Calu3 (cell line): ENCODE data around the gene SH3BP5L. TPM values are rescaled to one million over a fixed set of nuclear protein-coding genes. Genes with fewer than 3 reads are reported as not detected.
A peak's percentile ranks its signal among the peaks of the same experiment; 100 is the strongest.

Source experiments
- BruUV-seq: library from RNA; stranded (reverse); fragments of 400-500 nt; replicated peaks from 2 replicates; lab custom pipeline; 2021; lab: Mats Ljungman, UMichigan
- CTCF ChIA-PET: fragments of 300-600 bp; sonication (Branson Sonifier 250); formaldehyde crosslinking; loops from one replicate; lab custom pipeline; 2022; ENCODE audit warnings: antibody characterized with exemption; lab: Charles Lee
- DNase-seq: peaks from one replicate; pipeline ENCODE4 v3.0.0; 2022
- H3K27ac Mint-ChIP-seq: one replicate; pipeline ENCODE4 v1.8.0; 2022; ENCODE audit warnings: mixed read lengths; ENCODE audit not compliant: unreplicated experiment
- H3K27me3 Mint-ChIP-seq: one replicate; pipeline ENCODE4 v1.8.0; 2022; ENCODE audit warnings: mixed read lengths; ENCODE audit not compliant: unreplicated experiment
- H3K36me3 Mint-ChIP-seq: one replicate; pipeline ENCODE4 v1.8.0; 2022; ENCODE audit warnings: mild to moderate bottlenecking, moderate library complexity, mixed read lengths; ENCODE audit not compliant: insufficient read depth, unreplicated experiment
- H3K4me1 Mint-ChIP-seq: one replicate; pipeline ENCODE4 v1.8.0; 2022; ENCODE audit warnings: mild to moderate bottlenecking, low read depth, mixed read lengths; ENCODE audit not compliant: unreplicated experiment
- H3K4me3 Mint-ChIP-seq: one replicate; pipeline ENCODE4 v1.8.0; 2022; ENCODE audit warnings: mild to moderate bottlenecking, low read depth, moderate library complexity, mixed read lengths; ENCODE audit not compliant: unreplicated experiment
- H3K9me3 Mint-ChIP-seq: one replicate; pipeline ENCODE4 v1.8.0; 2022; ENCODE audit warnings: low read depth, mixed read lengths; ENCODE audit not compliant: unreplicated experiment
- intact Hi-C: fragments of 100-400 bp; cut with micrococcal nuclease; formaldehyde crosslinking; loops from one replicate; pipeline ENCODE4 v1.10.0; 2022; ENCODE audit not compliant: unreplicated experiment
- total RNA-seq: library from RNA; stranded (reverse); gene quantifications from 2 replicates; pipeline ENCODE4 v1.2.3, GENCODE V29; 2022
- TF ChIP-seq, protein P1 (sequence below): fragments of 200-600 bp; IDR thresholded peaks from one replicate; pipeline ENCODE4 v1.8.0; 2022; ENCODE audit warnings: antibody characterized with exemption; ENCODE audit not compliant: unreplicated experiment

The SH3BP5L gene
- total RNA-seq, 1 experiment from 2014 or later: 27.1 TPM

DNA sequence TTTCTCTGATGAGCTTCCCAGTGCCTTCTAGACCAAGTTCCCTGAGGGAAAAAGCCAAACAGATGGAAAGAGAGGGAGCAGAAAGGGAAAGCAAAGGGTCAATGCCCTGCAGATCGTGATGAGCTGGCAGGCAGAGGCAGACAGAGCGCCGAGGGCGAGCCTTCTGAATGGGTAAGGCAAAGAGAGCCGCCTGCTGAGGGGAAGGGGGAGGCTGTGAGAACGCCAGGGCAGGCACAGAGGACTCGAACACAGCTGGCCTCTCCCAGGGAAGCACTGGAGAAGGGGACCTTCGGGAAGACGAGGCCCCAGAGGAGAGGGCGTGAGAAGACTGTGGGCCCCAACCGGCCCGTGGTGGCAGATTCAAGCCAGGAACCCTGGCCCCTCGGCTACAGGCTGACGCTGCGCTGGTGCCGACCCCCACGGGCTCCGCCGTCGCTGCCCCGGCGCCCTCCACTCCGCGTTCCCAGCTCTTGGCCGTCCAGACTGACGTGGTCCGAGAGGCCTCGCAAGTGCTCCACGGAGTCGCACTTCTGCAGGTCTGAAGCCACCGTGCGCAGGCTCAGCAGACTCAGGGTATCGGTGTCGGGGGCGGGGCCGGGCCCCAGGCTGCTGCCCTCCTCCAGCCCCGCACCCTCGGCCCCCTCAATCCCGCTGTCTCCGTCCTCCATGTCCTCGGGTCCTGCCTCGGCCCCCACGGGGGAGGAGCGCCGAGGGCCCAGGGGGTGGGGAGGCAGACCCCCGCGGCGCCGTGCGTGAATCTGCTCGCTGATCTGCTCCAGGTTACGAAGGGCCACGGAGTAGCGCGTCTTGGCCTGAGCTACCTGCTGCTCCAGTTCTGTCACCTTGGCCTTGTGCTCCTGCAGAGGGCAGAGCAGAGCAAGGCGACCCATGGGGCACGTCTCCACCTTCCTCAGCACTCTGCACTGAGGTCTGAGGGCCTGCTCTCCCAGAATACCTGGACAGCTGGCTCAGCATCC is 13.9 kb downstream of the SH3BP5L start:
- Mint-ChIP-seq H3K27me3 (no peaks in the 10 kb centered on the region), H3K9me3 (peaks cover 3% of the 10 kb centered on the region), H3K4me3 (no peak overlapping the region), H3K27ac (peak overlapping the region; percentile 43), H3K4me1 (no peaks in the 10 kb centered on the region), H3K36me3 (peaks cover 46% of the 10 kb centered on the region)
- CTCF ChIA-PET: no interaction called here
- intact Hi-C loops: no loop called here
- TF ChIP-seq, protein P1, sequence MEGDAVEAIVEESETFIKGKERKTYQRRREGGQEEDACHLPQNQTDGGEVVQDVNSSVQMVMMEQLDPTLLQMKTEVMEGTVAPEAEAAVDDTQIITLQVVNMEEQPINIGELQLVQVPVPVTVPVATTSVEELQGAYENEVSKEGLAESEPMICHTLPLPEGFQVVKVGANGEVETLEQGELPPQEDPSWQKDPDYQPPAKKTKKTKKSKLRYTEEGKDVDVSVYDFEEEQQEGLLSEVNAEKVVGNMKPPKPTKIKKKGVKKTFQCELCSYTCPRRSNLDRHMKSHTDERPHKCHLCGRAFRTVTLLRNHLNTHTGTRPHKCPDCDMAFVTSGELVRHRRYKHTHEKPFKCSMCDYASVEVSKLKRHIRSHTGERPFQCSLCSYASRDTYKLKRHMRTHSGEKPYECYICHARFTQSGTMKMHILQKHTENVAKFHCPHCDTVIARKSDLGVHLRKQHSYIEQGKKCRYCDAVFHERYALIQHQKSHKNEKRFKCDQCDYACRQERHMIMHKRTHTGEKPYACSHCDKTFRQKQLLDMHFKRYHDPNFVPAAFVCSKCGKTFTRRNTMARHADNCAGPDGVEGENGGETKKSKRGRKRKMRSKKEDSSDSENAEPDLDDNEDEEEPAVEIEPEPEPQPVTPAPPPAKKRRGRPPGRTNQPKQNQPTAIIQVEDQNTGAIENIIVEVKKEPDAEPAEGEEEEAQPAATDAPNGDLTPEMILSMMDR: no peak
- DNase-seq: no peak
- no TSS peak for BruUV-seq

DNA sequence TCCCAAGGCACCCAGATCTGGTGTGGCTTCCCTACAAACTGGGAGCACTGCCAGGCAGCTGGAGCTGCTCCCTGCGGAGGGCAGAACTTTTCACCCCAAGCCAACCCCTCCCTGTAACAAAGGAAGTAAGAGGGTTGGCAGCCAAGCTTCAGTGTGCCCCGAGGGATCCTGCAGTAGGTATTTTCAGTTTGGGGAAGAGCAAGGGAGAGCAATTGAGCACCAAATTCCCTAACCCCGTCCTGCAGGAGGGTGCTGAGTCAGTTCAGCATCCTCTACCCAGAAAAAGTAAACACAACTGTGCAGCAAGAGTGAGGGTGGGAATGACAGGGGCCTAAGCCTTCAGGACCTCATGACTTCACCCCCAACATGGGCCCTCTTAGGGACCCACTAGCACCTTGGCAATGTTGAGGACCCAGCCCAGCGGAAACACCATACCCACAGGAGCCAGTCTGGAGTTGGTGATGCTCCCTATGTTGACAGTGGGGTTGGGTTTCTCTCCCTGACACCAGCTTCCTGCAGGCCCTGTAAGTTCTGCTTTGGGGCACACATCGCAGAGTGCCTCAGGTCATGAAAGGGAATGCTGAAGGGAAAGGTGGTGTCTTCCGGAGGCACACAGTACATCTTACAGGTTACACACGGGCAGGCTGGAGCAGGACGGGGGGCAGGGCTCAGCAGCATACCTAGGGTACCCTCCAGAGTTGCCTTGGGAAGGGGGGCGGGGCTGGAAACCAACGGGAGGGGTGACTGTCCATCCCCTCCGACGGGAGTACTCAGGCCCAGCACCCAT is 14.8 kb downstream of the SH3BP5L start:
- H3K4me1 Mint-ChIP-seq: no peaks in the 10 kb centered on the region
- BruUV-seq: no TSS peak
- TF ChIP-seq, protein P1: no peak
- no peak for DNase-seq
- H3K9me3 Mint-ChIP-seq: peaks cover 3% of the 10 kb centered on the region
- CTCF ChIA-PET: no interaction called here
- H3K4me3 Mint-ChIP-seq: no peak overlapping the region
- no peak overlapping the region for H3K27ac Mint-ChIP-seq
- intact Hi-C loops: no loop called here
- H3K36me3 Mint-ChIP-seq: peaks cover 44% of the 10 kb centered on the region
- no peaks in the 10 kb centered on the region for H3K27me3 Mint-ChIP-seq

DNA sequence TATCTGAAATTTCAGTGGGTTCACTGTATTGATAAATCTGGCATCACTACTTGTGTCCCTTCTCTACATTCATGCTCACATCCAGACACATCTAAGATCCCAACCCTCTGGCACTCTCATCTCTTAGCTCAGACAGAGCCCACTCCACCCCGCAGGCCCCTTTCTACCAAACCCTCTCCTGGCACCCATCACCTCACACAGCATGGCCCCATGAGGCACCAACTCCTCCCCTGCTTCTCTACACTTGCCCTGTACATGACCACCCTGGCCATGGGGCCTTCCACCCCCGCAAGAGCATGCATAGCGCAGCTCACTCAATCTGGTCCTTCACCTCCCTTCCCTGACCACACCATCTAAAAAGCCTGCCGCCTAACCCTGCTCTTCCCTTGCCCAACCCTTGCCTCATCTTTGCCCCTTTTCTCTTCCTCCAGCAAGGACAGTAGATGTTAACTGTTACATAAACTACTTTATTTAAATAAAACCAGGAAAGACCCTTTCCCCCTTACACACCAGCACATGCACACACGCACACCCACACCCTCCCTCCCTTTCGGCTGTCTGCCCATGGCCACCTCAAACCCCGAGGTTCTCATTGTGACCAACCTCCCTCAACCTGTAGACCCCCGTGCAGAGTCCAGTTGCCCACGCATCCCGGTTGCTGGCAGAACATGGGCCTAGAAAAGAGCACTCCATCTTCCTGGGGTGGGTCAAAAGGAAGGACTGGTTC is 15.6 kb downstream of the SH3BP5L start:
- H3K27ac Mint-ChIP-seq: peak overlapping the region; percentile 12
- H3K36me3 Mint-ChIP-seq: peaks cover 40% of the 10 kb centered on the region
- BruUV-seq: no TSS peak
- DNase-seq: no peak
- intact Hi-C loops: no loop called here
- no peak overlapping the region for H3K4me3 Mint-ChIP-seq
- peaks cover 3% of the 10 kb centered on the region for H3K9me3 Mint-ChIP-seq
- H3K4me1 Mint-ChIP-seq: no peaks in the 10 kb centered on the region
- TF ChIP-seq, protein P1: no peak
- H3K27me3 Mint-ChIP-seq: no peaks in the 10 kb centered on the region
- CTCF ChIA-PET: no interaction called here

DNA sequence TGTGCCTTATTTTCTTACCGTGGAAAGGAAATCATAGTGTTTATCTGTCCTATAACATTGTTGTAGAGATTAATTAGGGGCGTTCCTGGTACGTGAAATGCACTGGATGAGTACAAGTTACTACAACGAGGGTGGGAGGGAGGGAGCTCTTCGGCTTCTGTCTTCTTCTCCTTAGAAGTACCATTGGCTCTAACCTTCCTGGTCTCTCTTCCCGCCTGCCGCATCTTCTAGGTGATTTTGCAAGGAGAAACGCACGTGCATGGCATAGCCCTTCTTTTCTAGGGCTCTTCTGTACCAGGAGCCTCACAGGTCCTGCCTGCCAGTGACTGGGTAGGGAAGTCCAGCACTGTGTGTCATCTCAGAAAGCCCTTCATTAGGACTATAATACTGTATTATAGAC is 16.8 kb downstream of the SH3BP5L start:
- intact Hi-C loops: no loop called here
- Mint-ChIP-seq H3K27me3 (no peaks in the 10 kb centered on the region), H3K4me3 (no peak overlapping the region), H3K27ac (no peak overlapping the region), H3K36me3 (peaks cover 33% of the 10 kb centered on the region), H3K4me1 (no peaks in the 10 kb centered on the region), H3K9me3 (peaks cover under 1% of the 10 kb centered on the region)
- CTCF ChIA-PET: no interaction called here
- BruUV-seq: no TSS peak
- TF ChIP-seq, protein P1: no peak
- DNase-seq: no peak
